Cardiac fibroblast (primary cell): ENCODE measurements around the gene RELN.
A peak's percentile ranks its signal among the peaks of the same experiment; 100 is the strongest.

ENCODE experiments used
- DNase-seq, 2 donors: peaks; one replicate each; pipeline versions ENCODE4 v3.0.0 to v3.0.0-alpha.2; 2010; ENCODE audit warnings: low read depth in 2 of 2
- H3K4me3 ChIP-seq, 2 donors: replicated peaks in 1 of 2; 1 replicate in 1 of 2; 2 replicates in 1 of 2; pipeline ENCODE4 v1.5.1; 2011; ENCODE audit warnings: low read depth in 2 of 2, low read length in 2 of 2, mild to moderate bottlenecking in 2 of 2, moderate library complexity in 1 of 2
- CTCF ChIP-seq: IDR thresholded peaks from one replicate; pipeline ENCODE4 v1.5.1; 2011; ENCODE audit warnings: low read depth, mild to moderate bottlenecking, low read length, inconsistent platforms

The RELN gene

DNA sequence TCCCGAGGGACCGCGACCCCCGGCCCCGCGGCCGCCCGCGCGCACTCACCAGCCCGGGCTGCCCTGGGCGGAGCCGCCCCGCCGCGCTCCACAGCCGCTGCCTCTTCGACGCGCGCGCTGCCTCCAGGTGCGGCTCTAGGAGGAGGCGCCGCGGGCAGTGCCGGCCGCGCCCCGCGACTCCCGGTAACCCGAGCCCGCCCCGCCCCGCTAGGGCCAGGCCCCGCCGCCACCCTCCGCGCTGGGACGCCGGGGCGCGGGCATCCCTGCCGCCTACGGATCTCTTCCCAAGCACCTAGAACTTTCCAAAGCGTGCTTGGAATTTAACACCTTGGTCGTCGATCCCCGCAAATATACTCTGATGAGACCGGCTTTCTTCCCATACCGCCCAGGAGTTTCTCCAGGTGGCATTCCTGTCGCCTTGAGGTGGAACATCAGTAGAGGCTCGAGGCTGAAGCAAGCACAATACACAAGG lies 543.4 kb downstream of the RELN start, which contains the start of gene SLC26A5:
TSS of gene SLC26A5 (minus strand) at position 159 of the 472 bp plus-strand sequence. CDS start 24,693 bp downstream, outside the sequence.
- no peak for TF ChIP-seq CTCF
- H3K4me3 ChIP-seq = peak within 1 kb of the TSS; percentile 13 to 17
- no peak for DNase-seq

- DNase-seq = peak; percentile 5 to 6
- TF ChIP-seq CTCF = no peak
- H3K4me3 ChIP-seq = peak overlapping the region; percentile 13 to 17
Measured at GRCh38 chr7:103445228-103446048, 544.0 kb downstream of the RELN start.

DNA sequence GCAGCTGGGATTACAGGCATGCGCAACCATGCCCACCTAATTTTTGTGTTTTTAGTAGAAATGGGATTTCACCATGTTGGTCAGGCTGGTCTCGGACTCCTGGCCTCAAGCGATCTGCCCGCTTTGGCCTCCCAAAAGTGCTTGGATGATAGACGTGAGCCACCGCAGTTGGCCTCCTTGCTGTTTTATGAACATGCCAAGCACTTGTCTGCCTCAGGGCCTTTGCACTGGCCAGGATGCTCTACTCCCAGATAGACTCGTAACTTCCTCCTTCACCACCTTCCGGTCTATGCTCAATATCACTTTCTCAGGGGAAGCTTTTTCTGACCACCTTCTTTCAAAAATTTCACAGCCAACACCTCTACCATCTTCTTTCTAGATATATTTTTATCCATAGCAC lies 549.8 kb downstream of the RELN start:
- no peak for DNase-seq
- no peak overlapping the region for H3K4me3 ChIP-seq
- no peak for TF ChIP-seq CTCF

DNA sequence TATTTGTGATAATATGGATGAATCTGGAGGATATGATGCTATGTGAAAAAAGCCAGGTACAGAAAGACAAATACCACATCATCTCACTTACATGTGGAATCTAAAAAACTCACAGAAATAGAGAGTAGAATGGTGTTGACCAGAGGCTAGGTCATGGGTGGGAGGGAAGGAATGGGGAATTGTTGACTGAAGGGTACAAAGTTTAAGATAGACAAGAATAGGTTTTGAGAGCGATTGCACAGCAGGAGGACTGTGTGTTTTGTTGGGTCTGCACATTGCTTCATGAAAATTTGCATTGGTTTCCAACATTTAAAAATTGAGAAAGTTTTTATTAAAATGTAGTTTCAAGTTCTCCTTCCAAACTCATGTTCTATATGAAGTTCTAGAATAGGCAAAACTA lies 551.8 kb downstream of the RELN start:
- no peak for TF ChIP-seq CTCF
- H3K4me3 ChIP-seq = no peak overlapping the region
- DNase-seq = no peak

- no peak for TF ChIP-seq CTCF
- H3K4me3 ChIP-seq = no peak overlapping the region
- DNase-seq = no peak
Measured at GRCh38 chr7:103432712-103433111, 556.7 kb downstream of the RELN start.

- no peak for DNase-seq
- H3K4me3 ChIP-seq = no peak overlapping the region
- no peak for TF ChIP-seq CTCF
Measured at GRCh38 chr7:103425177-103425576, 564.3 kb downstream of the RELN start.
